Ecto neural progenitor cell (in vitro differentiated cells): ENCODE data around the gene SBNO2.
"Not testable (repeated sequence)": the region's sequence is repeated elsewhere in the genome, so short reads cannot be mapped to it uniquely, and the experiment has no call there.

Experiments
- DNase-seq: peaks from one replicate; pipeline ENCODE4 v3.0.0-alpha.2; 2018; ENCODE audit warnings: low spot score

Gene SBNO2

DNA sequence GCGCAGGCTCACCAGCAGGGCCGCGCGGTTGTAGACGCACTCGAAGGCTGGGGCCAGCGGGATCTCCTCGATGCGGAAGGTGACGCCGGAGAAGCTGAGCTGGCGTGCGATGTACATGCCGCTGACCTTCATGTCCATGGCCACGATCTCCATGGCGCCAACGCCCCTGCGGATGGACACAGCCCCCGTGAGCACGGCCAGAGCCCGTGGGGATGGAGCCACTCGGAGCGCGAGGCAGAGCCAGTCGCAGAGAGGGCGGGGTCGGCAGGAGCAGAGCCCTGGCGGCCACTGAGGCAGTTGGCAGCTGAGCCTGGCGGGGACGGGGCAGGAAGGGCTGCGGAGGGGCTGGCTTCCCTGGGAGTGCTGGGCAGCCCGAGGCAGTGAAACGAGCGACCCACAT, 55.1 kb downstream of the SBNO2 start:
- no peak for DNase-seq

DNA sequence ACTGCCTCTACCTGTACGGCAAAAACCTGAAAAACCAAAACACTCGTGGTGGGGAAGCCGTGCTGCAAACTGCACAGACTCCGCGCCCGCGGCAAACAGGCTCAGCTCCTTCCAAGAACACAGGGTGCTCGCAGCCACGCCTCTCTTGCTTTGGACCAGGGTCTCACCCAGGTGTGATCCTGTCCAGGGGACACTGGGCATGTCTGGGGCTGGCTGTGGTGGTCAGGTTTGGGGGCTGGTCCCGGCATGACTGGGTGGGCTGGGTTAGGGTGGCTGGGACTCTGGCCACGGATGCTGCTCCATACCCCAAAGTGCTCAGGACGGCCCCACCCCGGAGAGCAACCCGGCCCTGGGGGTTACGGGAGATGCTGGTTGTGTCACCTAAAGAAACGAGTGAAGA, 56.4 kb downstream of the SBNO2 start:
- DNase-seq = no peak

DNA sequence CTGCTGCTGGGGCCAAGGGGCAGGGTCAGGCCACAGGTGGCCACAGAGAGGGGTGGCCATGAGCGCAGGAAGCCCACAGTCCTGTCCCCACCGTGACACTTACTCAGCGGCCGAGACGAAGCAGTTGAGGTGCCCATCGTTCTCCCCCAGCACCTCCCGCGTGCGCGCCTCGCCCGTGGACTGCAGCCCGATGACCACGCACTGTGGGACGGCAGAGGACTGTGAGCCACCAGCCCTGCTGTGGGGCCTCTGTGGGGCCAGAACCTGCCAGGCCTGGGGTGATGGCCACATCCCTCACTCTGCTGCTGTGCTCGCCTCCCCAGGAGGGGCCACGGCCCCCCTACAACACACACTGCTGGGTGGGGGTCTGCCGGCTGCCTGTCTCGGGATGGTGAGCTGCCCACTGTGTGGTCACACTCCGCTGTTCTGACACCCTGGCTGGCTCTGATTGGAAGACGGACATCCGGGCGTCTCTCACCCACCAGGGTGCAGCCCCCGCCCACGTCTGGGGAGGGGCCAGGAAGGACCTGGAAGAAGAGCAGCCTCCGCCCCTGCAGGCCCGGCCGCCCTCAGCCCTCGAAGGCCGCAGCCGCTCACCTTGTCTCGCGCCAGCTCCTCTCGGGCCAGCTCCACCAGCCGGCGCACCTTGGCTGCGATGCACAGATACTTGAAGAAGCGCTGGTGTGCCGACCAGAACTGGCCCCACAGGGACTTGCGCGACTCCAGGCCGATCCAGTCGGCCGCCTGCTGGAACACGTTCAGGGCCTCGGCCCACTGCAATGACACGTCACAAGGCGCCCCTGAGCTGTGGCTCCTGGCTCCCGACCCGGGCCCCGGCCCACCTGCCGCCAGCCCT, 57.1 kb downstream of the SBNO2 start:
- DNase-seq = no peak

DNA sequence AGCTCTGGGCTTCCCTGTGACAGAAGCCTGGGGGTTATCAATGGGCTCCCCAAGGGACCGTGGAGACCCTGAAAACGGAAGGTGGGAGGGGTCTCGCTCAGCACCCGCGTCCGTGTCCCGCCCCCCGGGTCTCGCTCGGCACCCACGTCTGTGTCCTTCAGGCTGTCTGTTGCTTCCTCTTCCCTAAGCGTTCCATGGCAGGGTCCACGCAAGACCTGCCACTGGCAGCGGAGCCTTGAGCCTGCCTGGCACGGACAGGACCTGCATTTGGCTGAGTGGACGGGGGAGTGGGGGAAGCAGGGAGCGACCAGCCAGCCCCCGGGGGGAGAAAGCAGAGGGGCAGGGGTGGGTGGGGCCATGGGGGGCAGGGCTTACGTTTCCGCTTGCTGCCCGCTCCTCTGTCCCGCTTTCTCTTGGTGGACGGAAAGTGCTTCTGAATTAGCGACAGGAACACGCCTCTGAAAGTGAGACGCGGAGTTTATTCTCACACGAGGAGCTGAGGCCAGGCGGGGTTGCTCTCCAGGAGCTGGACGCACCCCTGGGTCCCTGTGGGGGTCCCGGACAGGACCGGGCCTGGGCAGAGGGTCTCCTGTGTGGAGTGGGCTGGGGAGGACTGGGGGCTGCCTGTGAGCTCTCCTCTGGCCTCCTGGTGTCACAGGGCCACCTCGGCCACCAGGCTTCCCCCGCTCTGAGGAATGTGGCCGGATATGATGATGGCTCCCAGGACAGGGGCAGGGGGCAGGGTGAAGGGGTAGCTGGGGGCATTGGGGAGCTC, 58.2 kb downstream of the SBNO2 start:
- DNase-seq = no peak

DNA sequence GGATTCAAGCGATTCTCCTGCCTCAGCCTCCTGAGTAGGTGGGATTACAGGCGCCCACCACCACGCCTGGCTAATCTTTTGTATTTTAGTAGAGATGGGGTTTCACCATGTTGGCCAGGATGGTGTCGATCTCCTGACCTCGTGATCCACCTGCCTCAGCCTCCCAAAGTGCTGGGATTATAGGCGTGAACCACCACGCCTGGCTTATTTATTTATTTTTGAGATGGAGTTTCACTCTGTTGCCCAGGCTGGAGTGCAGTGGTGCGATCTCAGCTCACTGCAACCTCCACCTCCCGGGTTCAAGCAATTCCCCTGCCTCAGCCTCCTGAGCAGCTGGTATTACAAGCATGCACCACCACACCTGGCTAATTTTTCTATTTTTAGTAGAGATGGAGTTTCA, 59.3 kb downstream of the SBNO2 start:
- not testable (repeated sequence) for DNase-seq

GRCh38 chr19:1113986-1114483, 60.0 kb downstream of the SBNO2 start:
- DNase-seq = no peak

- DNase-seq = peak; percentile 95
Observed at GRCh38 chr19:1113030-1113985, 60.8 kb downstream of the SBNO2 start.

DNA sequence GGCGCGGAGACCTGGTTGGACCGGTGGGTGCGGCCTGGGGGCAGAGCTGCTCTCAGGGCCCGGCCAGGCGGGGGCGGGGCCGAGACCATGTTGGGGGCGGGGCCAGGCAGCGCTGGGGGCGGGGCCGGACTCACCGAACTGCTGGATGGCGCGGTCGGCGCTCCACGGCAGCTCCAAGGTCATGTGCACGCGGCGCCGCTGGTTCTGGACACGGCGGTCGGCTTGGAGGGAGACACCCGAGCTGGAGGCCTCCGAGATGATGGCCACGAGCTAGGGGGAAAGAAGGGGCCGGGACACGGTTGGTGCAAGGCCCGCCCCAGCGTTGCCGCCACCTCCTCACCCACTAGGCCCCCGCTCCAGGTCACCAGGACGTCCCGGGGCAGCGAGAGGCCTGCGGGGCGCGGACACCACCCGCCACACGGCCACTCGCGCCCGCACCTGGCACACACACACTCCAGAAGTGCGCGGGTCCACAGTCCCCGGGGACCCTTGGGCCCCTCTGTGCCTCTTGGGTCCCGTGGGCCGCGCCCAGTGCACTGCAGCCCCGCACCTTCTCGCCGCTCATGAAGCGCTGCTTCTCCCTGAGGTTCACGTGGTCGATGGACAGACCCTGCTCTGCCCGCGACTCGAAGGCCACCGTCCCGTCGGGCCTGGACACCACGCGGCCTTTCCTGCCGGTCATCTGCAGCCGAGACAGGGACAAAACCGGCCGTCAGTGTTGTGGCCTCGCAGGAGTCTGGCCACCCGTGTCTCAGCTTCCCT, 61.6 kb downstream of the SBNO2 start:
- DNase-seq = peak; percentile 83

DNA sequence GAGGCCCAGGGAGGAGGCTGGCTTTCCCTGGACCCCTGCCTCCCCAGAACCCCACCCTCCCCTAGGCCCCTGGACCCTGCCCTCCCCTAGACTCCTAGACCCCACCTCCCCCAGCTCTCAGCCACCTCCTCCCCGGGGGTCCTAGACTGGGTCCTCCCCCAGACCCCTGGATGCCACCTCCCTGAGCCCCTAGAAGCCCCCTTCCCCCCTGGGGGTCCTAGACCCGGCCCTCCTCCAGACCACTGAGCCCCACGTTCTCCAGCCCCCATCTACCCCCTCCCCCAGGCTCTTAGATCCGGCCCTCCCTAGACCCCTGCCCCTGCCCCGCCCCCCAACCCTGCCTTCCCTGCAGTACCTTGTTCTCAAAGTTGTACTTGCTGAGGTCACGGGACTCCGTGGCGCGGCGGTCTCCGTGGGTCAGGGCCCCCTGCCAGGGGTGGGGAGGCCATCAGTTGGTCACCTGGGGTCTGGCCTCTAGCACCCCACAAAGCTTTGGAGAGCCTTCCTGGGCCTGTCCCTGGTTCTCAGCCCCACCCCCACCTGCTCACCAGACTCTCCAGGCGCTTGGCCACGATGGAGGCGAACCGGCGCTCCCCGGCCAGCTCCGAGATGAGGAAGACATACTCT, 62.3 kb downstream of the SBNO2 start:
- no peak for DNase-seq

- no peak for DNase-seq
Observed at GRCh38 chr19:1110809-1111640, 63.0 kb downstream of the SBNO2 start.

DNA sequence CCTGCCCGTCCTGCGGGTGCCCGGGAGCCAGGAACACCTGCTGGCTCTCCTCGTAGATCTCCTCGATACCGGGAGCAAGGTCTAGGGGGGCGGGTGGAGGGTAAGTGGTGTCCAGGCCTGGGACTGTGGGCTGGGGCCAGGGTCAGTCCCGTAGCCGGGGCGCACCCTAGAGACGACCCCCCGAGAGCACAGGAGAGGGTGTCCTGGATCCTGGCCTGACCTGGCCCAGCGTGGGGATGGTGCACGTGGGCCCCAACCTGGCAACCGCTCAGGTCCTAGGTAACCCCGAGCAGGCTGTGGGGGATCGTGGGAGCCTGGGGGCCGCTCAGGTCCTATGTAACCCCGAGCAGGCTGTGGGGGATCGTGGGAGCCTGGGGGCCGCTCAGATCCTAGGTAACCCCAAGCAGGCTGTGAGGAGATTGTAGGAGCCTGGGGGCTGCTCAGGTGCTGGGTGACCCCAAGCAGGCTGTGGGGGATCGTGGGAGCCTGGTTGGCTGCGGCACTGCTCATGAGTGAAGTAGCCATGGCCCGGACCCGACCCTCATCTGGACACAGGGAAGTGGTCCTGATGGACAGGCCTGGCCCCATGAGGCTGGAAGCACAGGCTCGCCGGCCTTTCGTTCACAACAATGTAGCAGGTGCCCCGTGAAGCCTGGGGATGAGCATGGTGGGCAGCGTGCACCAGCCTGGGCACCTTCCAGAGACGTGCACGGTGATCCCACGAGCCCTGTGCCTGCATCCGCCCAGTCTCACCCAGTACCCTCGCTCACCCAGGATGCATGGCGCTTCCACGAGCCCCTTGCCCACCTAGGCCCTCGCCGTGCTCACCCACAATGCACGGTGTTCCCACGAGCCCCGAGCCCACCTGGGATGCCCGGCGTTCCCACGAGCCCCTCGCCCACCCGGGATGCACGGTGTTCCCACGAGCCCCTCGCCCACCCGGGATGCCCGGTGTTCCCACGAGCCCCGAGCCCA, 64.1 kb downstream of the SBNO2 start:
- DNase-seq = no peak

DNA sequence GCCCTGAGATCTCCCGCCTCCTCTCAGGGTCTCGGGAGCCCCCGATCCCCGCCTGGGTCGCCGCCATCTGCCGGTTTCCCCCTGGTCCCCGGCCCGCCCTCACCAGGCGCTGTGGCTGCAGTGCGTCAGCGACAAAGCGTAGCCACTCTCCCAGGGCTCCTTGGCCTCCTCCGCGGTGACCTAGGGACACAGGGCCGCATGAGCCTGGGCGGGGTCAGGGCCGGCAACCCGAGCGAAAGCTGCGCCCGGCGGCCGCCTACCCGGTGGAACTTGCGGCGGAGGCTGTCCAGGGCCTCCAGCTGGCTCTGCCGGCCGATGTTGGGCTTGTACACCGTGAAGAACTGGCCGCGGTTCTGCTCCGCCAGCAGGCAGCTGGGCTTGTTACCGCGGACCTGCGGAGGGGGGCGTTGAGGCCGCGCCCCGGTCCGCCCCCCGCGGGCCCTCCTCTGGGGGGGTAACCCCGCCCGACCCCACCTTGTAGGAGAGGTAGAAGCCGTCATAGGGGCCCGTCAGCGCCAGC, 65.0 kb downstream of the SBNO2 start:
- DNase-seq = no peak

- DNase-seq = no peak
Observed at GRCh38 chr19:1108291-1109031, 65.6 kb downstream of the SBNO2 start.

DNA sequence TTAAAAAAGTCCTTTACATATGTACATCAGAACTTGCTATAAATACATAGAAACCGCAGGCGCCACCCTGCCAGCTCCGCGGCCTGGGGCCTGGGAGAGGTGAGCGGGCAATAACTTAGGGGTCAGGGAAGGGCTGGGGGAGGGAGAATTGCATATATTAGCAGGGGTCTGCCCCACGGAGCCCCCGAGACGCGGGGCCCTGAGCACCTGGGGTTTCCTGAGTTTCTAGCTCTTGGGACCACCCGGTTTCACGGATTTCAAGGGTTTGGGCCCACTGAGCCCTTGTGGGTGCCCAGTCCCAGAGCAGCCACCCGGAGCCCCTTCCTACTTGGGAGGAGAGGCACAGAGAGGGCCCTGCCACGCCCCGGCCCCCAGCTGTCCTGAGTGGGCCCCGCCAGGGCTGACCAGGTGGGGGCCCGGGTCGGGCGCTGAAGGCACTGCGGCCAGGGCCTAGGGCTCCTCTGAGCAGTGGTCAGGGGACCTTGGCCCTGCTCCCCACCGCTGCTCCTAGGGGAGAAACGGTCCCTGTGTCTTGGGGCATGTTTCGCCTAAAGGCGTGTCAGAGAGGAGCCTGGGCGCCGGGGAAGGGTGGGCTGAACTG, 66.3 kb downstream of the SBNO2 start:
- no peak for DNase-seq

DNA sequence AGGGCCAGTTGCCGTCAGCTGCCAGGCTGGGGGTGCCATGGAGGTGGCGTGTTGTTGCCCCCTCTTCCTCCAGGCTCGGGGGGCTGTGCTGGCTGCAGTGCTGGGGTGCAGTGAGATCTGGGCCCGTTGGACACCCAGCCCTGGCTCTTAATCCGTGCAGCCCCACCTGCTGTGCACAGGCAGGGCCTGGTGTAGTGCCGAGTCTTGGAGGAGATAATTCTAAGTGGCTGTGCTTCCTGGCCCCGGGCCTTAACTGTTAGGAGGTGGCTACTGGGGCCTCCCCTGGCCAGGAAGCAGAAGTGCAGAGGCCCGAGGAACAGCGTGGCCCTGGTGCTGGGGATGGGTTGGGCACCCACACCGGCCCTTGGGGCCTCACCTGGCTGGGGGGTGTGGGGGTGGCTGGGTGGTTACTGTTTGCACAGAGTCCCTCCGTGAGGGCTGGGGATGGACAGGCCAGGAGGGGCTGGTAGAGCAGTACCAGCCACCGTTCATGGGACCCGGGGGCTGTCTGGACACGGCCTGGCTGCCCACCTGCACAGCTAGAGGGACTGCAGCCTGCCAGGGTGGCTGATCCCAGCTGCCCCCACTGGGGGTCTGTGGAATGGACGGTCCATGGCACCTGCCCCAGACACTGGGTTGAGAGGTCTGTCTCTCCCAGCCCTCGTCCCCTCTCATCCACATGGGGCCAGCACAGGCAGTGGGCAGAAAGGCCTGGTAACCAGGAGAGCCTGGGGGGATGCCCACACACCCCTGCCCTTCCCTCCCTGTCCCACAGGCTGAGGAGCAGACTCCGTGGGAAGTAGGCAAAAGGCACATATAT, 67.0 kb downstream of the SBNO2 start:
- no peak for DNase-seq
